Endothelial cell (in vitro differentiated cells): ENCODE results near the gene SRGAP2B. TPM values are rescaled to one million over a fixed set of nuclear protein-coding genes. Genes with fewer than 3 reads are reported as not detected.
"Not testable (repeated sequence)": the region's sequence is repeated elsewhere in the genome, so short reads cannot be mapped to it uniquely, and the experiment has no call there.

ENCODE experiments used
- DNase-seq: peaks from one replicate; pipeline ENCODE4 v3.0.0; 2021; ENCODE audit warnings: low spot score
- H3K27ac Mint-ChIP-seq: one replicate; pipeline ENCODE4 v1.8.0; 2021; ENCODE audit warnings: mixed read lengths, inconsistent platforms; ENCODE audit not compliant: unreplicated experiment
- H3K27me3 Mint-ChIP-seq: one replicate; pipeline ENCODE4 v1.8.0; 2021; ENCODE audit warnings: mild to moderate bottlenecking, moderate library complexity, mixed read lengths, inconsistent platforms; ENCODE audit not compliant: unreplicated experiment
- H3K36me3 Mint-ChIP-seq: one replicate; pipeline ENCODE4 v1.8.0; 2021; ENCODE audit warnings: mild to moderate bottlenecking, low read depth, mixed read lengths, inconsistent platforms; ENCODE audit not compliant: unreplicated experiment
- H3K4me1 Mint-ChIP-seq: one replicate; pipeline ENCODE4 v1.8.0; 2021; ENCODE audit warnings: mild to moderate bottlenecking, mixed read lengths, inconsistent platforms; ENCODE audit not compliant: unreplicated experiment
- H3K4me3 Mint-ChIP-seq: one replicate; pipeline ENCODE4 v1.8.0; 2021; ENCODE audit warnings: mild to moderate bottlenecking, mixed read lengths, inconsistent platforms; ENCODE audit not compliant: unreplicated experiment
- H3K9me3 Mint-ChIP-seq: one replicate; pipeline ENCODE4 v1.8.0; 2021; ENCODE audit warnings: mixed read lengths, inconsistent platforms; ENCODE audit not compliant: unreplicated experiment
- total RNA-seq: library from RNA; stranded (reverse); fragmentation: NEBNext Ultra II Directional; extraction: Animal tissue kit (Norgen Biotek cat#: 25700); gene quantifications from one replicate; pipeline ENCODE4 v1.2.1, GENCODE V29; 2021; ENCODE audit not compliant: unreplicated experiment

Gene SRGAP2B
- total RNA-seq, 1 donor from 2014 or later = 88.8 TPM

DNA sequence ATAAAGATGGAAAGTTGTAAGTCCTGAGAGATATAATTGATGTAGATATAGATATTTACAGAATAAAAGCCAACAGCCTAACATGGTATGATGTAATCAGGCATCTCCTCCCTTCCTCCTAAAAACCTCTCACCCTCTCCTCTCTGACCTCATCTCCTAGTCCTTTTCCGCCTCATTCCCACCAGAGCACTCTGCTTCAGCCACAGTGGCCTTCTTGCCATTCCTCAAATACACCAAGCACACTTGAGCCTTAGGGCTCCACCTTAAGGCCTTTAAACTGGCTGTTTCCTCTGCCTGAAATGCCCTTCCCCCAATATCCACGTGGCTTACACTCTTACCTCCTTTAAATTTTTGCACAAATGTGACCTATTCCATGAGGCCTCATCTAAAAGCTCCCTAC is 75.4 kb downstream of the SRGAP2B start:
- not testable (repeated sequence) for H3K36me3 Mint-ChIP-seq, H3K27me3 Mint-ChIP-seq, H3K27ac Mint-ChIP-seq, H3K4me1 Mint-ChIP-seq, H3K4me3 Mint-ChIP-seq, H3K9me3 Mint-ChIP-seq, DNase-seq

DNA sequence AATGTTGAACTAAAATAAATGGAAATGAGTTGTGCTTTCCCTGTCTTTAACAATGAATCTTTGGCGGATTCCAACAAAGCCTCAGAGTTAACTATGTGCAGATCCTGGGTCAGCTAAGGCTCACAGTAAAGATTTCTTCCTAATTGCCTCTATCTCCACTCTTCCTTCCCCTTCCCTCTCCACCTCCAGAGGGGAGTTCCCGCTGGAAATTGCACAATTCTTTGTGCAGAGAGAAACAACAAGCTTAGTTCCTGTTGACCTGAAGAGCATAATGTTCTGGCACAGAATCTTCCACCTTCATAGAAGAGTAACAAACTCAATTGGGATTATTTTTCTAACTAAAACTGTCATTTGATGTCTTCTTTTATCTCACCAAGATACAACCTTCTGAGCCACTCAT is 77.4 kb downstream of the SRGAP2B start:
- H3K9me3 Mint-ChIP-seq, H3K27ac Mint-ChIP-seq, H3K4me3 Mint-ChIP-seq, H3K27me3 Mint-ChIP-seq, H3K4me1 Mint-ChIP-seq, DNase-seq, H3K36me3 Mint-ChIP-seq: not testable (repeated sequence)

DNA sequence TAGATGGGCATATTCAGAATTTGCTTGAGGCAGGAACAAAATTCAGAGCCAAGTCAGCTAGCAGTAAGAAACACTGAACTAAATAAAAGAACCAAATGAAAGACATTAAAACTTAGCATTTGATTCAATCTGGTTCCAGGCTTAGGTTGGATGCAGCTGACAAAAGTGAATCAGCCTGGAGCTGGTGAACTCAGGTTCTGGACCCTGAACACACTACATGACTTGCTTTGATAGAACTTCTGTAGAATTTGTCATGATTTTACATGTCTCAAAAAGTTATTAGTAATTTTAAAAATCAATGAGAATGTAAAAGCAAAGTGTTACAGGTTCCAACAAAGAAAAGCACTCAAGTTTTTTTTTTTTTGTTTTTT is 78.7 kb downstream of the SRGAP2B start:
- H3K4me3 Mint-ChIP-seq, H3K27me3 Mint-ChIP-seq, H3K9me3 Mint-ChIP-seq, H3K36me3 Mint-ChIP-seq, DNase-seq, H3K27ac Mint-ChIP-seq, H3K4me1 Mint-ChIP-seq: not testable (repeated sequence)

DNA sequence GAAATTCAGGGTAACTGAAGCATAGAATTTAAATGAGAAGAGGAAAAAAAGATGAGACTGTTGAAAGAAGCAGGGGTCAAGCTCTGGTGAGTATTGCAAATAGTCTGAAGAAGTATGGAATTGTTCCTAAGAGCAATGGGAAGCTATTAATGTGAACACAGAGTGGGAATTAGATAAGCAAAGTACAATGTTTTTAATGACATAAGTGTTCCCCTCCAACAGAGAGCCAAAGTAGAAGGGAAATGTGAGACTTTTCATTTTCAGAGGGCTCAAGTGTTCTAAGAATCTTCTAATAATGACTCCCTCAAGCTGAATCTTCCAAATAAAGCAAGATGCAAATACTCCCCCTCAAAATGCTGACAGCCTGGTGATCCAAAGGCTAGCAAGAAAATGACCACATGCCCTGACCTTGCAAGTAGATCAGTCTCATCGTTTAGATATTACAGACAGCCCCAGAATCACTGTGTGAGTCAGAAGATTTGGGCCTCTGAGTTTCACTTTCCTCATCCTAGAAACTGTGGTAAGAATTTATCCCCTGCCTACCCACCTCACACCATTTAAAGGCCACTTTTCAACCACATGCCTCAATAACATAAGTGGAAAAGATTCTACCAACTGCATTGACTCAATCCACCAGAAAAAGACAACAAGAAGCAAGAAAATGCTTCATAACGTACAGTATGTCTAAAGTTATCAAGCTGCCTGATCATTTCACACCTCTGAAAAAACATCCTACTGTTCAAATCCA is 79.2 kb downstream of the SRGAP2B start:
- H3K27ac Mint-ChIP-seq, H3K4me1 Mint-ChIP-seq, DNase-seq, H3K9me3 Mint-ChIP-seq, H3K4me3 Mint-ChIP-seq, H3K27me3 Mint-ChIP-seq, H3K36me3 Mint-ChIP-seq: not testable (repeated sequence)

DNA sequence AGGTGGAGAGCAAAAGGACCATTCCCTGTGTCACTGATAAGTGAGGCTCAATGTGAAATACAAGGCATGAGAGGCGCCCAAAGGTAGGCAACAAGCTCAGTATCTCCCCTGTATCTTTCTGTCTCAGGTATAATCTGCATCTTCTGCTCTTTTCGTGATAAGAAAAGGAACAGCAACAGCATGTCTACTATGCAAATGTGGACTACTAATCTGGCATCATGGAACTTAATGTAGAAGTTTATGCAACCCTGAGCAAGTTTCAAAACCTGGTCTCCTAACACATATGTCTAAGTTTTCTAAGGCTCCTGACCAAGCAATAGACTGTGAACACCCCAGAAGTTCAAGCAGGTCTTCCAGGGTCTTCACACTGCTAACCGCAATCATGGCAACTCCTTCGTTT is 81.8 kb downstream of the SRGAP2B start:
- DNase-seq, H3K36me3 Mint-ChIP-seq, H3K4me1 Mint-ChIP-seq, H3K9me3 Mint-ChIP-seq, H3K27ac Mint-ChIP-seq, H3K27me3 Mint-ChIP-seq, H3K4me3 Mint-ChIP-seq: not testable (repeated sequence)

DNA sequence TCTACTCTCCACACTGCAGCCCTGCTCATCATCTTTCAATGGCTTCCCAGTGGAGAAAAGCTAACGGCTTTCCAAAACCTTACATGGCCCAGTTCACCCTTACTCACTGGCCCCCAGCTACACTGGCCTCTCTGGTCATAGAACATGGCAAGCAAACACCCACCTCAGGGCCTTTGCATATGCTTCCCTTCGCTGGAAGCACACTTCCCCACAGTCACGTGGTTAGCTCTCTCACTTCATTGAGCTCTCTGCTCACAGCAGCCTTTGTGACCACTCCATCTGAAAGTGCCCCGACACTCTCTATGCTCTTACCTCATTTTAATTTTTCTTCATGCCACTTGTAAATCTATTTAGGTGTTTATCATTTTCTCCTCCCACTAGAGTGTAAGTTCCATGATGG is 83.3 kb downstream of the SRGAP2B start:
- not testable (repeated sequence) for H3K27me3 Mint-ChIP-seq, DNase-seq, H3K9me3 Mint-ChIP-seq, H3K27ac Mint-ChIP-seq, H3K4me1 Mint-ChIP-seq, H3K4me3 Mint-ChIP-seq, H3K36me3 Mint-ChIP-seq

DNA sequence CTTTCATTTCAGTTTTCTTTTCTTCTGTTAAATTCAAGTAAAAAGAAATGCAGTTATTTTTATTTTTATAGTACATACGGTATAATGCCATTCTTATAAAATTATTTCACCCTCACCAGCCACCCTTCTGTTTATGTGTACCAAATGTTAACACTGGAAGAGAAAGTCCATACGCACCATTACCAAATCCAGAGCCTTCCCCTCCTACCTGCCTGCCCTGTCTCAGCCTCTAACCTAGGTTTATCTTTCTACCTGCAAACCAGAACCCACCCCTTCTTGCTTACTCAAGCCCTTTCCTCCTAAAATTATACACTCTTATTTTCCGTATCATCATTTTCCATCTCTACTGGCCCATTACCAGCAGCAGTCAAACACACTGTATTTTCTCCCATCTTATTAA is 84.5 kb downstream of the SRGAP2B start:
- H3K27me3 Mint-ChIP-seq, H3K36me3 Mint-ChIP-seq, H3K27ac Mint-ChIP-seq, DNase-seq, H3K4me3 Mint-ChIP-seq, H3K4me1 Mint-ChIP-seq, H3K9me3 Mint-ChIP-seq: not testable (repeated sequence)

DNA sequence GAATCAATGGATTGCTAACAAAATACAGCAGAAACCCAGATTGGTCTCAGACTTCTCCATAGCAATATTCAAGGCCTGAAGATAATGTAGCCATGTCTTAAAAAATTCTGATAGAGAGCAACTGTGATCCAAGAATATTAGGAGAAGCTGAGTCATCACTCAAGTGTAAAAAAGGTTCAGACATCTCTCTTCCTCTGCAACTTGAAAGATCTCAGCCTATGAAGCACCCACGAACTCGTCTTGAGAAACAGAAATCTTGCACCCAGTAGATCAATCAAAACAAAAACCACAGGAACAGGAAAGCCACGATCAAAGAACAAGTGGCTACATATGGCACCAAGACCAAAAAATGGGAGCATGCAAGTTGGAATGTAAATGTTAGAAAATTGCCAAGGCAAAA is 85.2 kb downstream of the SRGAP2B start:
- H3K4me3 Mint-ChIP-seq, H3K9me3 Mint-ChIP-seq, H3K4me1 Mint-ChIP-seq, H3K27ac Mint-ChIP-seq, H3K36me3 Mint-ChIP-seq, DNase-seq, H3K27me3 Mint-ChIP-seq: not testable (repeated sequence)

DNA sequence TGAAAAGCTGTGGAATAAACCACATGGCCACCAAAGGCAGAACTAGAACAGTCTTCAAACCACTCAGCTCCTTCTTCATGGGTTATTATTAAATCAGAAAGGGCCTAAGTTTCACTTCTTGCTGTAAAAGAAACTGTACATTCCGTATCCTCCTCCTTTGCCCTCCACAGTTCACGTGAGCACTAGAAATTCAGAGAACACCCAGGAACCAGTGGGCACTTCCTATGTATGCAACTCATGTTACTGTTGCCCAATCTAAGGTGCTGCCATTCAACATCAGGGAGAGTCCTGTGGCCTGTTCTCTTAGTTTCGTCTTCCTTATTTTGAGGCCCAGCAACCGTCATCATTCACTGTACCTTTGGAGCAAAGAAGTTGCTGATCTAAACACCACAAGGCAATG is 86.7 kb downstream of the SRGAP2B start:
- H3K27me3 Mint-ChIP-seq, H3K4me1 Mint-ChIP-seq, DNase-seq, H3K27ac Mint-ChIP-seq, H3K4me3 Mint-ChIP-seq, H3K9me3 Mint-ChIP-seq, H3K36me3 Mint-ChIP-seq: not testable (repeated sequence)

DNA sequence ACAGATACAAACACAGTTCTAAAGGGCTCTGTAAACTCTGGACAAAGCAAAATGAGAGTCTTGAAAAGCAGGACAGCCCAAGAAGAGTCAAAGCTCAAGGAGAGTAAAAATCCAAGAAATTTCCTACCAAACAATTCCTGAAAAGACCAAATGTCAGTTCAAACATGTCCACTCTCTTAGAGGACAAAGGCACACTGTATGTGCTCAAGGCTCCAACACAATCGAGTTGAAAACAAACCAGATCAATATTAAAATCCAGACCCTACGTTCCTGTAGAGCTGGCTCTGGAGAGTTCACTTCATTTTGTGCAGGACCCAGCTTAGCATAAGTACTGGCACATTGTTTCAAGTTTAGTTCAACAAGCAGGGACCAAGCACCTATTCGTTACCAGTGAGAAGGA is 90.0 kb downstream of the SRGAP2B start:
- H3K27me3 Mint-ChIP-seq, H3K9me3 Mint-ChIP-seq, H3K27ac Mint-ChIP-seq, H3K36me3 Mint-ChIP-seq, DNase-seq, H3K4me3 Mint-ChIP-seq, H3K4me1 Mint-ChIP-seq: not testable (repeated sequence)

DNA sequence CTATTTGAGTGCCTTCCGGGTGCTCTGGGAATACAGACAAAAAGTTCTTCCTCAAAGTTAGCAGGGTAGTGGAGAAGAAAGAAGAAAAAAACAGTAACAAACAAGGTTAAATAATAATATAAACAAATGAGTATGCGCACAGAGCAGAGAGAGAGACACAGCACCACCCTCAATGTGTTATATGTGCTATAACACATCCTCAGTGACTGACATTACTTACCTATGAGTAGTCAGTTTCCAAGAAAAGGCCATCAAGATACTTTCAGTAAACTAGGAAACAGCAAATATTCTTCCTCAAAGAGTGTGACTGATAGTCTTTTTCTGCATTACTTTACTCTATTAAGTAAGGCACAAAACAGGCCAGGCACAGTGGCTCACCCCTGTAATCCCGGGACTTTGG is 93.7 kb downstream of the SRGAP2B start:
- not testable (repeated sequence) for H3K27me3 Mint-ChIP-seq, H3K27ac Mint-ChIP-seq, H3K4me3 Mint-ChIP-seq, H3K9me3 Mint-ChIP-seq, H3K36me3 Mint-ChIP-seq, H3K4me1 Mint-ChIP-seq, DNase-seq

DNA sequence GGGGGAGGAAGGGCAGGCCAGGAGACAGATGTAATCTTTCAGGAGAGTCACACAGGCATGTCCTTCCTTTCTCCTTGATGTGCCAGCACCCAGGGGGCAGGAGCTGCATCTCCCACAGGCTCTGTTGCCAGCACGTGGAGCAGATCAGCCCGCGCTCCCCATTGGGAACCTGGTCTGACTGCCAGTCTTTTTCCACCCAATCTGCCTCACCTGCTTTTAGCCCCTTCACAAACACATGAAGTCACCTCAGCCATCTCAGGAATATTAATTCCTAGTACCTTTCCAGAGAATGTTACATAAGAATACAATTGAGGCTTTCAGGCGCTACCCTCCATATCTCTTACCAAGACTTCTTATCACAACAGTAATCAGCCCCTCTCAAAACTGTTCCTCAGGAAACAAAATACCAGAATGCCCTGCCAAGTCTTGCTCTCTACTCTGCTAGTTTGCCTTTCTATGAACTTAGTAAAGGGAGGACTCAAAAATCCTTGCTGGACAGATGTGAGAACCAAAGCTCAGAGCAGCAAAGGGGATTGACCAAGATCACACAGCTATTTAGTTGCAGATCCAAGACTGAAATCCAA is 94.3 kb downstream of the SRGAP2B start:
- not testable (repeated sequence) for H3K27ac Mint-ChIP-seq, H3K4me3 Mint-ChIP-seq, H3K9me3 Mint-ChIP-seq, H3K36me3 Mint-ChIP-seq, DNase-seq, H3K27me3 Mint-ChIP-seq, H3K4me1 Mint-ChIP-seq
